Metanephros (tissue), 2 donors: ENCODE measurements around the gene OR2T34. TPM values are rescaled to one million over a fixed set of nuclear protein-coding genes. Genes with fewer than 3 reads are reported as not detected.

Experiments used
- small RNA-seq: library from RNA; depleted of rRNA; stranded (forward); fragments of <200 nt; gene quantifications from one replicate; pipeline ENCODE3, GENCODE V24; 2014; ENCODE audit warnings: low replicate concordance
- total RNA-seq: library from RNA; depleted of rRNA; stranded (reverse); fragments of >200 nt; gene quantifications from one replicate; pipeline ENCODE4 v1.2.3, GENCODE V29; 2014

Gene OR2T34
- not detected for total RNA-seq

GRCh38 chr1:248574657-248575056 lies at the start of gene OR2T34:
Gene OR2T34, minus strand, starts transcription at chr1:248574757. Its CDS starts 0 bp downstream, at chr1:248574757.

GRCh38 chr1:248597589-248597988 lies 23.0 kb upstream of the OR2T34 start, which contains the start of gene OR2T10:
Gene OR2T10, minus strand, starts transcription at chr1:248597700. Its CDS starts 3,932 bp downstream, at chr1:248593768.

GRCh38 chr1:248562672-248563071 lies 11.9 kb downstream of the OR2T34 start, which contains the start of gene OR2T29:
Gene OR2T29, minus strand, starts transcription at chr1:248562772. Its CDS starts 3,281 bp downstream, at chr1:248559491.

Small RNA genes within 50 kb of the gene (small RNA-seq; reads per million reads assigned to genes)
- not detected for gene RF00019

Other genes with a start within 250 kb of the OR2T34 start
- gene OR14C36, start 226.0 kb downstream of the OR2T34 start, total RNA-seq: not detected
- gene OR2T4, start 213.1 kb downstream of the OR2T34 start, total RNA-seq: not detected
- not detected for gene OR2T6, start 199.0 kb downstream of the OR2T34 start, total RNA-seq
- gene OR2T1, start 171.7 kb downstream of the OR2T34 start, total RNA-seq: not detected
- gene OR2T2, start 129.1 kb downstream of the OR2T34 start, total RNA-seq: 0.06 TPM
- not detected for gene OR2T3, start 101.4 kb downstream of the OR2T34 start, total RNA-seq
- gene OR2T5, start 86.2 kb downstream of the OR2T34 start, total RNA-seq: 0.06 TPM
- not detected for gene OR2G6, start 66.7 kb downstream of the OR2T34 start, total RNA-seq
- gene OR2T29, start 12.0 kb downstream of the OR2T34 start, total RNA-seq: not detected
- gene OR2T10, start 22.9 kb upstream of the OR2T34 start, total RNA-seq: not detected
- 0.06 TPM for gene OR2T11, start 60.3 kb upstream of the OR2T34 start, total RNA-seq
- gene OR2T35, start 70.5 kb upstream of the OR2T34 start, total RNA-seq: not detected
- gene OR2T27, start 80.8 kb upstream of the OR2T34 start, total RNA-seq: not detected
- not detected for gene OR14I1, start 128.0 kb upstream of the OR2T34 start, total RNA-seq
- gene LYPD8, start 181.0 kb upstream of the OR2T34 start, total RNA-seq: not detected